Gastroesophageal sphincter (tissue), 4 donors: ENCODE measurements around the gene SEC24A. TPM values are rescaled to one million over a fixed set of nuclear protein-coding genes. Genes with fewer than 3 reads are reported as not detected.
A peak's percentile ranks its signal among the peaks of the same experiment; 100 is the strongest.
"Not testable (repeated sequence)": the region's sequence is repeated elsewhere in the genome, so short reads cannot be mapped to it uniquely, and the experiment has no call there.

ENCODE experiments used
- ATAC-seq: fragments of 150-250 bp; one replicate; pipeline ENCODE4 v1.9.1; 2016; ENCODE audit warnings: mild to moderate bottlenecking, moderate library complexity
- H3K27ac ChIP-seq, 4 donors: fragments of 200-600 bp; sonication (generic) in 3 of 4; 1 replicate in 3 of 4; 2 replicates in 1 of 4; pipeline ENCODE4 v1.5.1; 2016 to 2019
- H3K27me3 ChIP-seq: fragments of 200-600 bp; sonication (generic); one replicate; pipeline ENCODE4 v1.5.1; 2019
- H3K36me3 ChIP-seq, 2 donors: fragments of 200-600 bp; sonication (generic); one replicate each; pipeline ENCODE4 v1.5.1; 2019; ENCODE audit warnings: control low read depth in 1 of 2
- H3K4me1 ChIP-seq, 3 donors: fragments of 200-600 bp; sonication (generic); 1 replicate in 2 of 3; 2 replicates in 1 of 3; pipeline ENCODE4 v1.5.1; 2016 to 2019; ENCODE audit warnings: control low read depth in 2 of 3
- H3K4me3 ChIP-seq, 2 donors: fragments of 200-600 bp; sonication (generic); one replicate each; pipeline ENCODE4 v1.5.1; 2019; ENCODE audit warnings: mild to moderate bottlenecking in 1 of 2, moderate library complexity in 1 of 2
- H3K9me3 ChIP-seq, 3 donors: fragments of 200-600 bp; sonication (generic); one replicate each; pipeline ENCODE4 v1.5.1; 2017 to 2019; ENCODE audit warnings: control low read depth in 2 of 3
- EP300 ChIP-seq: sonication (generic); formaldehyde crosslinking; IDR thresholded peaks from one replicate; pipeline ENCODE4 v1.6.1; 2017; ENCODE audit warnings: antibody characterized with exemption, mild to moderate bottlenecking
- POLR2A ChIP-seq, 2 donors: fragments of 450-650 bp; IDR thresholded peaks; one replicate each; pipeline ENCODE4 v1.6.1; 2017; ENCODE audit warnings: antibody characterized with exemption in 2 of 2, mild to moderate bottlenecking in 2 of 2, moderate library complexity in 1 of 2
- POLR2AphosphoS5 ChIP-seq: sonication (generic); formaldehyde crosslinking; IDR thresholded peaks from one replicate; pipeline ENCODE4 v1.6.1; 2017; ENCODE audit warnings: antibody characterized with exemption
- WGBS, 2 donors: methylation state at CpG; one replicate each; pipeline ENCODE4 v1.1.5; 2018; ENCODE audit warnings: low coverage in 1 of 2; 5-methylcytosine and 5-hydroxymethylcytosine counted together
- total RNA-seq, 4 donors: library from RNA; depleted of rRNA; stranded (reverse); fragments of >200 nt; gene quantifications; one replicate each; pipeline ENCODE4 v1.1.0, GENCODE V29; 2016
- TF ChIP-seq, protein P1 (sequence below), 4 experiments: fragments of 200-600 bp in 2 of 4; fragments of 450-650 bp in 2 of 4; sonication (generic) in 1 of 4; IDR thresholded peaks; one replicate each; pipeline ENCODE4 v1.5.1; 2017 to 2019; ENCODE audit warnings: antibody characterized with exemption in 4 of 4, mild to moderate bottlenecking in 2 of 4, moderate library complexity in 2 of 4

SEC24A gene
- total RNA-seq, 4 donors from 2014 or later = 13.0 to 18.3 (median 14.7) TPM

DNA sequence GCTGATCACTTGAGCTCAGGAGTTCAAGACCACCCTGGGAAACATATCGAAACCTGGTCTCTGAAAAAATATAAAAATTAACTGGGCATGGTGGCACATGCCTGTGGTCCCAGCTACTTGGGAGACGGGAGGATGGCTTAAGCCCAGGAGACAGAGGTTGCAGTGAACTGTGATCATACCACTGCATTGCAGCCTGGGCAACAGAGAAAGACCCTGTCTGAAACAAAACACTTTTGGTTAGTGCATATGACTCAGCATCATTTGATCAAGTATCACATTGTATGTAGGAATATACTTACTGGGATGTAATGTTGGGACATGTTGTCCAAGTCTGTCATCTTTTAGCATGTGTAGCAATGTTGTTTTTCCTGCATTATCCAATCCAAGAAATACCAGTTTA is 28.0 kb upstream of the SEC24A start:
- Histone ChIP-seq H3K4me1 (no peaks in the 10 kb centered on the region), H3K27me3 (no peaks in the 10 kb centered on the region), H3K27ac (no peak overlapping the region), H3K4me3 (no peak overlapping the region), H3K36me3 (peaks cover 0 to 86% of the 10 kb centered on the region in 2 donors), H3K9me3 (no peaks in the 10 kb centered on the region)
- 92 to 100% methylated on average over 2 of the region's 2 CpGs for WGBS, 2 donors
- no peak for ATAC-seq
- TF ChIP-seq EP300 = no peak
- TF ChIP-seq POLR2AphosphoS5 = no peak
- no peak for TF ChIP-seq POLR2A (IDR thresholded peaks at IDR 0.05)
- TF ChIP-seq, protein P1, sequence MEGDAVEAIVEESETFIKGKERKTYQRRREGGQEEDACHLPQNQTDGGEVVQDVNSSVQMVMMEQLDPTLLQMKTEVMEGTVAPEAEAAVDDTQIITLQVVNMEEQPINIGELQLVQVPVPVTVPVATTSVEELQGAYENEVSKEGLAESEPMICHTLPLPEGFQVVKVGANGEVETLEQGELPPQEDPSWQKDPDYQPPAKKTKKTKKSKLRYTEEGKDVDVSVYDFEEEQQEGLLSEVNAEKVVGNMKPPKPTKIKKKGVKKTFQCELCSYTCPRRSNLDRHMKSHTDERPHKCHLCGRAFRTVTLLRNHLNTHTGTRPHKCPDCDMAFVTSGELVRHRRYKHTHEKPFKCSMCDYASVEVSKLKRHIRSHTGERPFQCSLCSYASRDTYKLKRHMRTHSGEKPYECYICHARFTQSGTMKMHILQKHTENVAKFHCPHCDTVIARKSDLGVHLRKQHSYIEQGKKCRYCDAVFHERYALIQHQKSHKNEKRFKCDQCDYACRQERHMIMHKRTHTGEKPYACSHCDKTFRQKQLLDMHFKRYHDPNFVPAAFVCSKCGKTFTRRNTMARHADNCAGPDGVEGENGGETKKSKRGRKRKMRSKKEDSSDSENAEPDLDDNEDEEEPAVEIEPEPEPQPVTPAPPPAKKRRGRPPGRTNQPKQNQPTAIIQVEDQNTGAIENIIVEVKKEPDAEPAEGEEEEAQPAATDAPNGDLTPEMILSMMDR (IDR thresholded peaks at IDR 0.05) = no peak

DNA sequence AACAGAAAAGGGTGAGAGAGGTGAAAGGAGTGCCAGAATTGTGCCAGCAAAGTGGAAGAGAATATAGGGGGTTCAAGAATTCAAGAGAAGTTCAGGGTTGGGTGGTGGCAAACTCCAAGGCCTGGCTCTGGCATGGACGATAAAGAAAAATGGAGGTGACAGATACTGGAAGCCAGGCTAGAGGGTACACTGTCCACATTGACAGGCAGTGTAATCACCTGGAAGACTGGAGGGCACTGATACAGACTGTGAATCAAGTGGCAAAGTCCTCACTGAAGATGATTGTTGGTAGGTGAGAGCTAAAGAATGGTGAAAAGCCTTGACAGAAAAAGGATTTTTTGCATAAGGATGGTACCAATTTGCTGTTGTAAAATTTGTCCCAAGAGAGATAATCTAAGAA is 23.0 kb upstream of the SEC24A start:
- WGBS, 2 donors = 95% methylated on average over 1 of the region's 1 CpG; no CpG with 5 or more reads in 1 of the 2 donors
- Histone ChIP-seq H3K27ac (no peak overlapping the region), H3K4me1 (peaks cover 0 to 12% (median 0%) of the 10 kb centered on the region in 3 donors), H3K9me3 (no peaks in the 10 kb centered on the region), H3K4me3 (no peak overlapping the region), H3K36me3 (peaks cover 0 to 53% of the 10 kb centered on the region in 2 donors), H3K27me3 (no peaks in the 10 kb centered on the region)
- ATAC-seq = no peak
- TF ChIP-seq EP300 (no peak), POLR2A (IDR thresholded peaks at IDR 0.05) (no peak), POLR2AphosphoS5 (no peak)
- TF ChIP-seq, protein P1 (IDR thresholded peaks at IDR 0.05) = no peak

DNA sequence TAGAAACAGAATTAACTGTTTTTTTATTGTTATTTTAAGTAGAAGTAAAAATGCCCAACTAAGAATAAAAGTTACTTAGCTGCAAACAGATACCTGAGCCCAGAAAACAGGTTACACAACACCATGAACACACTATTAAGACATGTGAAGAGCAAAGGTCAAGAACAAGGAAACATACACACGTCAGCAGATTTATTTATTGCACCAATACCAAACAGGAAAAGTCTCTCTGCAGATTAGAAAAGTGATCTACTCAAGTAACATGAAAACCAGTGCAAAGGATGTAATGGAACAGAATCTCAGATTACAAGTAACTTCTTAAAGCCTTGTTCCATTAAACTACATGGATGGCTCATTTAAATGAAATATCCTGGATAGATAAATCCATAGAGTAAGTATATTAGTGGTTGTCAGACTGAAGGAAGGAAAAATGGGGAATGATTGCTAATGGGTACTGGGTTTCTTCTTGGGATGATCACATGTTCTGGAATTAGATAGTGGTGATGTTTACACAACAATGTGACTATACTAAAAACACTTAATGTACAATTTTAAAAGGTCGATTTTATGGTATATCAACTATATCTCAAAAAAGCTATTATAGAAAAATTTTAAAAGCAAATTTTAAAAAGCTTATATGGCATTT is 22.1 kb upstream of the SEC24A start:
- H3K4me1 ChIP-seq = peaks cover 0 to 19% (median 6%) of the 10 kb centered on the region in 3 donors
- TF ChIP-seq POLR2A (IDR thresholded peaks at IDR 0.05) (no peak), EP300 (no peak), POLR2AphosphoS5 (no peak)
- TF ChIP-seq, protein P1 (IDR thresholded peaks at IDR 0.05) = no peak
- peak; percentile 51 for ATAC-seq
- H3K9me3 ChIP-seq = no peaks in the 10 kb centered on the region
- no peaks in the 10 kb centered on the region for H3K27me3 ChIP-seq
- H3K27ac ChIP-seq = no peak overlapping the region
- no peak overlapping the region for H3K4me3 ChIP-seq
- WGBS, 2 donors = 66 to 68% methylated on average over 2 of the region's 2 CpGs
- peaks cover 0 to 43% of the 10 kb centered on the region in 2 donors for H3K36me3 ChIP-seq

DNA sequence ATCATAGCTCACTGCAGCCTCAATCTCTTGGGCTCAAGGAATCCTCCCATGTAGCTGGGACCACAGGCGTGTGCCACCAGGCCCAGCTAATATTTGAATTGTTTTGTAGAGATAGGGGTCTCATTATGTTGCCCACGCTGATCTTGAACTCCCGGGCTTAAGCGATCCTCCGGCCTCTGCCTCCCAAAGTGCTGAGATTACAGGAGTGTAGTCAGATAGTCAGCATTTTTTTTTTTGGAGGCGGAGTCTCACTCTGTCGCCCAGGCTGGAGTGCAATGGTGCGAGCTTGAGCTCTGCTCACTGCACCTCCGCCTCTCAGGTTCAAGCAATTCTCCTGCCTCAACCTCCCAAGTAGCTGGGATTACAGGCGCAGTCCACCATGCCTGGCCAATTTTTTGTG is 14.4 kb upstream of the SEC24A start:
- 89 to 97% methylated on average over 3 to 9 of the region's 10 CpGs for WGBS, 2 donors
- peaks cover 0 to 2% of the 10 kb centered on the region in 2 donors for H3K36me3 ChIP-seq

DNA sequence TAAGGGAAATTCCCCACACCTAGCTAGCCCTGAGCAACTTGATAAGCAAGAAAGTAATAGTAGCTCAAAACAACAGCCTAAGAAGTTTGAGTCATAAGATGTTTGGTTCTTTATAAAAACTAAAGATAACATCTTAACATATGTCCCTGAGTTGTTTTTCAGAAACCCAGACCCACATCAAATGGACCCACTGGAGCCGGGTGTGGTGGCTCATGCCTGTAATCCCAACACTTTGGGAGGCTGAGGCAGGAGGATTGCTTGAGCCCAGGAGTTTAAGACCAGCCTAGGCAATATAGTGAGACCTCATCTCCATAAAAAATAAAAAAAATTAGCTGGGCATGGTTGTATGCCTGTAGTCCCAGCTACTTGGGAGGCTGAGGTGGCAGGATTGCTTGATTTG is 13.2 kb upstream of the SEC24A start:
- not testable (repeated sequence) for H3K4me3 ChIP-seq, H3K27me3 ChIP-seq, H3K9me3 ChIP-seq, H3K36me3 ChIP-seq, ATAC-seq, H3K27ac ChIP-seq
- WGBS, 2 donors = 86 to 89% methylated on average over 1 of the region's 1 CpG
- H3K4me1 ChIP-seq = peaks cover 0 to 19% (median 9%) of the 10 kb centered on the region in 3 donors

More for the DNA sequence above, 14.4 kb upstream of the SEC24A start:
- no peak overlapping the region for H3K27ac ChIP-seq
- no peaks in the 10 kb centered on the region for H3K9me3 ChIP-seq
- no peak for ATAC-seq
- H3K27me3 ChIP-seq = no peaks in the 10 kb centered on the region
- H3K4me1 ChIP-seq = peaks cover 0 to 19% (median 9%) of the 10 kb centered on the region in 3 donors
- H3K4me3 ChIP-seq = no peak overlapping the region
- TF ChIP-seq EP300 (no peak), POLR2A (IDR thresholded peaks at IDR 0.05) (no peak), POLR2AphosphoS5 (no peak)
- TF ChIP-seq, protein P1 (IDR thresholded peaks at IDR 0.05) = no peak
